Measurements from ENCODE around the gene RSAD1.

DNA sequence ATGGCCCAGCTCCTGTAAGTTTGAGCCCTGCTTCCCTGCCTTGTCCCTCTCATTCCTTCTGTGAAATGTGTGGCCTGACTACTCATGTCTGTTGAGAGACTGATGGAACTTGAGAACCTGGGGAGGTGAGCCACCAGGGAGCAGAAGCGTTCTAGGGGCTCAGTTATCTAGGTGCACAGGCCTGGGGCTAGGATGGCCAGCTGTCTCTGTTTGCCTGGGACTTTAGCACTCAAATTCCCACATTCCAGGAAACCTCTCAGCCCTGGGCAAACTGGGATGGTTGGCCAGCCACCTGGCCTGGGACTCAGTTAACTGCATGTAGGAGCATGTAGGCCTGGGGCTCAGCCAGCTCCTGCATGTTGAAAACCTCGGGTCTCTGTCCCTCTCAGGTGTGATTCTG, 44.5 kb downstream of the RSAD1 start:
- TF ChIP-seq BHLHE40 (IDR thresholded peaks at IDR 0.05; ENCODE audit: borderline replicate concordance) = no peak
- TF ChIP-seq ARNT (IDR thresholded peaks at IDR 0.05) = no peak
- TF ChIP-seq FOXM1 (IDR thresholded peaks at IDR 0.05; ENCODE audit: borderline replicate concordance) = no peak
- no peak for TF ChIP-seq SP1 (IDR thresholded peaks at IDR 0.05)
- TF ChIP-seq SUZ12 (IDR thresholded peaks at IDR 0.05) = no peak
- no peak for TF ChIP-seq FOXA1 (IDR thresholded peaks at IDR 0.05)
- no peak for TF ChIP-seq NFRKB (IDR thresholded peaks at IDR 0.05)
- TF ChIP-seq FOXK2 (IDR thresholded peaks at IDR 0.05) = no peak
- TF ChIP-seq ELF4 (IDR thresholded peaks at IDR 0.05) = no peak
